SK-N-SH (cell line): ENCODE results near the gene NIT1.

Experiments
- CTCF ChIP-seq: fragments of 200-600 bp; sonication (generic); IDR thresholded peaks from 2 replicates; pipeline ENCODE4 v1.6.1; 2017; ENCODE audit warnings: antibody characterized with exemption, mild to moderate bottlenecking, moderate library complexity
- EP300 ChIP-seq, 2 experiments: IDR thresholded peaks; 2 replicates each; pipeline versions ENCODE4 v1.4.0 to v1.6.1; 2012; ENCODE audit warnings: borderline replicate concordance in 1 of 2, low read depth in 1 of 2, low read length in 1 of 2
- GABPA ChIP-seq: IDR thresholded peaks from 2 replicates; pipeline ENCODE4 v1.4.0; 2012; ENCODE audit warnings: low read depth, mild to moderate bottlenecking
- GATA2 ChIP-seq: sonication (generic); formaldehyde crosslinking; IDR thresholded peaks from 2 replicates; pipeline ENCODE4 v1.5.0; 2020; ENCODE audit warnings: mild to moderate bottlenecking, missing genetic modification reagents
- TCF12 ChIP-seq: IDR thresholded peaks from 2 replicates; pipeline ENCODE4 v1.4.0; 2012

GRCh38 chr1:161111527-161111926, 6.4 kb upstream of the NIT1 start:
- TF ChIP-seq TCF12 = no peak
- TF ChIP-seq GATA2 = no peak
- no peak for TF ChIP-seq CTCF
- no peak for TF ChIP-seq GABPA
- TF ChIP-seq EP300 (IDR thresholded peaks at IDR 0.05; ENCODE audit: borderline replicate concordance in 1 of 2, low read depth in 1 of 2, low read length in 1 of 2) = no peak
